HG03175 (cell line): ENCODE data around the gene SYCP3.
"Not testable (repeated sequence)": the region's sequence is repeated elsewhere in the genome, so short reads cannot be mapped to it uniquely, and the experiment has no call there.

Source experiments
- ATAC-seq: cut with Tn5 transposase; IDR thresholded peaks from one replicate; pipeline ENCODE4 v1.9.1; 2021; ENCODE audit warnings: mild to moderate bottlenecking, moderate library complexity; ENCODE audit not compliant: unreplicated experiment

The SYCP3 gene

DNA sequence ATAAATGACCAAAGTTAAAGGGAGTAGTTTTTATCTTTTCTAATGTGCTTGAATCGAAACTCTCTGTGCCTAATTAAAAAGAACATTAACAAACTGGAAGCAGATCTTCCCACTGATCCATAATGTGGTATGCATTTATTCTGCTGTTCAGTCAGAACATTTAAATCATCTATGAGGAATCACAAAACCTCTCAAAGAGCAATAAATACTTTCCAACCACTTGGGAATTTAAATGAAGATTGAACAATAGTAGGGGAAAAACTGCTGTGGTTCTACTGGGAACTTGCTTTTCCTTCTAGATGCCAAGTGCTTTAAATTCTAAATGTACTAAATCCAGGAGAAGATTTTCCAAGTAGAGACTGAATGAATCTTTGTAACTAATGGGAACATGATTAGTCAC is 54.2 kb downstream of the SYCP3 start:
- ATAC-seq, result no peak

DNA sequence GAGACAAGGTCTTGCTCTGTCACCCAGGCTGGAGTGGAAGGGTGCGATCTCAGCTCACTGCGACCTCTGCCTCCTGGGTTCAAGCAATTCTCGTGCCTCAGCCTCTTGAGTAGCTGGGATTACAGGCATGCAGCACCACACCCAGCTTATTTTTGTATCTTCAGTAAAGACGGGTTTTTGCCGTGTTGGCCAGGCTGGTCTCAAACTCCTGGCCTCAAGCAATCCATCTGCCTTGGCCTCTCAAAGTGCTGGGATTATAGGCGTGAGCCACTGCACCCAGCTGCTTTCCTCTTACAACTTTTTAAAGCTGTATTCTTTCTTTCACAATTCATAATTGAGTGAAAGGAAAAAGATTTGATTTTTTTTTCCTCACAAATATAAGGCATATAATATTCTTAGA is 57.6 kb downstream of the SYCP3 start:
- not testable (repeated sequence) for ATAC-seq

DNA sequence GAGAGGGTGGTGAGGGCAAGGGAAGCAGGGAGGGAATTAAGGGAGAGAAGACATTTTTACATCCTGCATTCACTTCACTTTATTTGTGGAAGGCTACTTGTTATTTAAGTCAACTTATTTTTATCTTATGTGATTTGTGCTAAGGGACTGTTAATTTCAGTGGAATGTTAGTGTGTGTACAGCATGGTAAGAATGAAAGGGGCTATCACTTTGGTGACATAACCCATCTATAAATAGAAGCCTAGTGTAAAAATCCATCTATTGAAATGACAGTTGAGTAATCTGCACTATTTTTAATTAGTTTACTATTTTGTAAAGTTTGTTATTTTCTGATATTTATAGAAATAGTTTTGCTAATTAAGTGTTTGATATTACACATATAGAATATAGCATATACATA is 58.6 kb downstream of the SYCP3 start:
- no peak for ATAC-seq

DNA sequence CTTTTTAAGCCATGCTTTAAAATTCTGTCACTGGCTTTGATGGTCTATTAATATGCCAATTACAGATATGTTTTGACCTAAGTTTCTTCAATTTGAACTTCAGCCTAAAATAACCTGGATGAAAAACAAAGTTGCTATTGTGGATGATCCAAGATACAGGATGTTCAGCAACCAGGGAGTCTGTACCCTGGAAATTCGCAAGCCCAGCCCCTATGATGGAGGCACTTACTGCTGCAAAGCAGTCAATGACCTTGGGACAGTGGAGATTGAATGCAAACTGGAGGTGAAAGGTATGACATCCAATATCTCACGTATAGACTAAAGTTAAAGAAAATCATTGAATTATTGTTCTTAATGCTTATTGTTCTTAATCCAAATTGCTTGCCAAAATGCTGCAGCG is 59.0 kb downstream of the SYCP3 start:
- no peak for ATAC-seq
